ENCODE measurements around the gene CPLX1. TPM values are rescaled to one million over a fixed set of nuclear protein-coding genes. Genes with fewer than 3 reads are reported as not detected.
"Not testable (repeated sequence)": the region's sequence is repeated elsewhere in the genome, so short reads cannot be mapped to it uniquely, and the experiment has no call there.

The CPLX1 gene
- total RNA-seq, 2 experiments from 2014 or later: 0.39 to 0.53 TPM

DNA sequence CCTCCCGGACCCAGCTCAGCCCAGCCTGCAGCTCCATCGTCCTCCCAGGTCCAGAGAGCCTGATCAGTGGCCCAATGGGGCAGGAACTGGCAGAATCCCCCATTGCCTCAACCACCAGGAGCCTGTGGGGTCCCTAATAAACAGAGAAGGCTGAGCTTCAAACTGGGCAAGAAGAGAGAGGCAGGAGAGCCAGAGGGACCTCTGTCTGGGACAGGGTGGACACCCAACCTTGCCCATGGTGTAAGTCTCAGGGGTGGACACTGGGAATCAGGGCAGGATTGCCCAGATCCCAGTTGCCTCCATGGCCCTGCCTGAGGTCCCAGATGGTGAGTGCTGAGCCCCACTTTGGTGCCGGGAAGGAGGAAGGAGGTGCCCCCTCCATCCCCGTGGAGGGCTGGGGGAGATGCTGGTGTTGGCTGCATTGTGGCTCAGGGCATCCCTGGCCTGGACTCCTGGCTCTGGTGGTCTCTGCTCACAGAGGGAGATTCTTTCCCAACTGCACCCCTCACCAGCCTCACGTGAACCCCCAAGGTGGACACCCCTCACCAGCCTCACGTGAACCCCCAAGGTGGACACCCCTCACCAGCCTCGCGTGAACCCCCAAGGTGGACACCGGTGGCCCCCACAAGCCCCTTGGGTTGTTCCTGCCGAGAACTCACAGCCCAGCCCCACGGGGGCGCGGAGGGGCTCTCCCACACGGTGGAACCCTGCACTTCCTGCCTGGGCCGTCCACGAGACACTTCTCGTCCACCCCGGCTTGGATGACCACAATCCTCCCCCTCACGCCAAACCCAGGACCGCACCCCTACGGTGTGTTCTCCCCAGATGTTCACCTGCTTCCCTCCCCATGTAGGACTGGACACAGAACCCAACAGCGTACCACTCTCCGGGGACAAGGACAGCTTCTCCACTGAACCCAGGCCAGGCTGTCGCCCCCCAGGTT is 5.4 kb downstream of the CPLX1 start:
- H3K27ac Mint-ChIP-seq: no peak overlapping the region
- no peak for ATAC-seq
- POLR2A ChIA-PET: no interaction called here
- CTCF ChIA-PET: no interaction called here
- H3K27me3 Mint-ChIP-seq (ENCODE audit: low read depth): peaks cover 17% of the 10 kb centered on the region
- no peak for DNase-seq
- H3K36me3 Mint-ChIP-seq (ENCODE audit: low read depth): no peaks in the 10 kb centered on the region
- peaks cover 2% of the 10 kb centered on the region for H3K4me1 Mint-ChIP-seq (ENCODE audit: low read depth)
- no peak overlapping the region for H3K4me3 Mint-ChIP-seq
- no peaks in the 10 kb centered on the region for H3K9me3 Mint-ChIP-seq (ENCODE audit: insufficient read depth)

DNA sequence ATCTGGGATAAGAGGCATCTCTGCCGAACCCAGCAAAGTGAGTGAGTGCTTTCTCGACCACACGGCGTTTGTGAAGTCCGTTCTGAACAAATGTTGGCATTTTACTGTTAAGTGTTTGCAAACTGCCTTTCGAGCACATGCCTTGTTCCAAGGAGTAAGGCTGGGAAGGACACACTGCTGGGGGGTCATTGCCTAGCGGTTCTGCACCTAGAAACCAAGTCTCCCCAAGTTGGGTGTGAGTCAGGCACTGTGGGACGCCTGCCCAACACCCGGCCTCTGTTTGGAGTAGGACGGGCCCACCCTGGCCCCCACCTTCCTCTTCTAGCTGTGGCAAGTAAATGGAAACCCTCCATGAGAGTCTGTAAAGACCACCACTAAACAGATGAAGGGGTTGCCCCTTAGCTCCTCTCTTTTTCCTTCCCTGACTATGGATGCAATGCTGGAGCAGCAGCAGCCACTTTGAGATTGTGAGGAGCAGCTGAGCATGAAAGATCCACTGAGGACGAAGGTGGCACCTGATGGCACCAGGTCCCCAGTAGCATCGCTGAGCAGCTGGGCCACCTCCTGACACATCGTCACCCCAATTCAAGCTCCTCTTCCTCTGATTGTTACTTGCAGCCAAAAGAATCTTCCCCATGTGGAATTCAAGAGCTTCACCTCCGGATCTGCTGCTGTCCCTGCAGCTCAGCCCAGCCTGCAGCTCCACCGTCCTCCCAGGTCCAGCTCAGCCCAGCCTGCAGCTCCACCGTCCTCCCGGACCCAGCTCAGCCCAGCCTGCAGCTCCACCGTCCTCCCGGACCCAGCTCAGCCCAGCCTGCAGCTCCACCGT is 6.3 kb downstream of the CPLX1 start:
- ChIA-PET CTCF (no interaction called here), POLR2A (no interaction called here)
- Mint-ChIP-seq H3K27me3 (ENCODE audit: low read depth) (peaks cover 22% of the 10 kb centered on the region), H3K4me3 (no peak overlapping the region), H3K9me3 (ENCODE audit: insufficient read depth) (no peaks in the 10 kb centered on the region), H3K27ac (no peak overlapping the region), H3K4me1 (ENCODE audit: low read depth) (no peaks in the 10 kb centered on the region), H3K36me3 (ENCODE audit: low read depth) (no peaks in the 10 kb centered on the region)
- ATAC-seq (no peak), DNase-seq (no peak)

GRCh38 chr4:818106-818921 is 7.6 kb downstream of the CPLX1 start:
- H3K4me1 Mint-ChIP-seq (ENCODE audit: low read depth): no peaks in the 10 kb centered on the region
- ATAC-seq (no peak), DNase-seq (no peak)
- H3K27ac Mint-ChIP-seq: no peak overlapping the region
- no peaks in the 10 kb centered on the region for H3K9me3 Mint-ChIP-seq (ENCODE audit: insufficient read depth)
- no peaks in the 10 kb centered on the region for H3K36me3 Mint-ChIP-seq (ENCODE audit: low read depth)
- H3K4me3 Mint-ChIP-seq: no peak overlapping the region
- peaks cover 32% of the 10 kb centered on the region for H3K27me3 Mint-ChIP-seq (ENCODE audit: low read depth)
- POLR2A ChIA-PET: no interaction called here
- CTCF ChIA-PET: no interaction called here

GRCh38 chr4:815464-816146 is 10.3 kb downstream of the CPLX1 start:
- DNase-seq (no peak), ATAC-seq (no peak)
- Mint-ChIP-seq H3K4me1 (ENCODE audit: low read depth) (no peaks in the 10 kb centered on the region), H3K27me3 (ENCODE audit: low read depth) (peaks cover 41% of the 10 kb centered on the region), H3K4me3 (no peak overlapping the region), H3K36me3 (ENCODE audit: low read depth) (no peaks in the 10 kb centered on the region), H3K27ac (no peak overlapping the region), H3K9me3 (ENCODE audit: insufficient read depth) (no peaks in the 10 kb centered on the region)
- POLR2A ChIA-PET: interaction anchor here (0.7 to 0.9 kb wide), 2 partner anchors 35 to 369 kb away, joined by 3 read pairs; no protein-coding TSS in a partner anchor
- CTCF ChIA-PET: no interaction called here

- Mint-ChIP-seq H3K27me3 (ENCODE audit: low read depth) (peaks cover 41% of the 10 kb centered on the region), H3K27ac (no peak overlapping the region), H3K4me3 (no peak overlapping the region), H3K9me3 (ENCODE audit: insufficient read depth) (no peaks in the 10 kb centered on the region), H3K36me3 (ENCODE audit: low read depth) (no peaks in the 10 kb centered on the region), H3K4me1 (ENCODE audit: low read depth) (no peaks in the 10 kb centered on the region)
- no peak for DNase-seq
- ChIA-PET CTCF (interaction anchor here (1.1 kb wide), 1 partner anchor 19 kb away, joined by 3 read pairs; no protein-coding TSS in a partner anchor), POLR2A (interaction anchor here (0.6 kb wide), 1 partner anchor 390 kb away, joined by 4 read pairs; no protein-coding TSS in a partner anchor)
- no peak for ATAC-seq
These were observed 11.5 kb downstream of the CPLX1 start for GRCh38 chr4:814312-814850.

DNA sequence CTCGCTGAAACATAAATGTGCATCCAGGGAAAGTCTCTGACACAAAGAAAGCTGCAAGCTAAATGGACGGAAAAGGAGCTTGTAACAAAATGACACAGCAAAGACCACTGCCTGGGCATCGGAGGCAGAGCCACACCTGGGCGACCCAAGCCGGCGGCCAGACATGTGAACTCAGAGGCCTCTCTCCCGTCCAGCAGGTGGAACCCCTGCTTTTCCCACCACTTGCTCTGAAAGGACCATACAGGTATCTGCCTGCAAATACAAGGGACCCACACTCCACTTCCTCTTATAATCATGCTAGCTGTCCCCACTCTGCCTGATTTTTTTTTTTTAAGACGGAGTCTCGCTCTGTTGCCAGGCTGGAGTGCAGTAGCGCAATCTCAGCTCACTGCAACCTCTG is 12.0 kb downstream of the CPLX1 start:
- Mint-ChIP-seq H3K4me3 (no peak overlapping the region), H3K4me1 (ENCODE audit: low read depth) (no peaks in the 10 kb centered on the region), H3K27ac (no peak overlapping the region), H3K27me3 (ENCODE audit: low read depth) (peaks cover 41% of the 10 kb centered on the region), H3K36me3 (ENCODE audit: low read depth) (no peaks in the 10 kb centered on the region), H3K9me3 (ENCODE audit: insufficient read depth) (no peaks in the 10 kb centered on the region)
- no peak for ATAC-seq
- no peak for DNase-seq
- ChIA-PET CTCF (interaction anchor here (1.1 kb wide), 1 partner anchor 19 kb away, joined by 3 read pairs; no protein-coding TSS in a partner anchor), POLR2A (interaction anchor here (0.6 kb wide), 1 partner anchor 390 kb away, joined by 4 read pairs; no protein-coding TSS in a partner anchor)

DNA sequence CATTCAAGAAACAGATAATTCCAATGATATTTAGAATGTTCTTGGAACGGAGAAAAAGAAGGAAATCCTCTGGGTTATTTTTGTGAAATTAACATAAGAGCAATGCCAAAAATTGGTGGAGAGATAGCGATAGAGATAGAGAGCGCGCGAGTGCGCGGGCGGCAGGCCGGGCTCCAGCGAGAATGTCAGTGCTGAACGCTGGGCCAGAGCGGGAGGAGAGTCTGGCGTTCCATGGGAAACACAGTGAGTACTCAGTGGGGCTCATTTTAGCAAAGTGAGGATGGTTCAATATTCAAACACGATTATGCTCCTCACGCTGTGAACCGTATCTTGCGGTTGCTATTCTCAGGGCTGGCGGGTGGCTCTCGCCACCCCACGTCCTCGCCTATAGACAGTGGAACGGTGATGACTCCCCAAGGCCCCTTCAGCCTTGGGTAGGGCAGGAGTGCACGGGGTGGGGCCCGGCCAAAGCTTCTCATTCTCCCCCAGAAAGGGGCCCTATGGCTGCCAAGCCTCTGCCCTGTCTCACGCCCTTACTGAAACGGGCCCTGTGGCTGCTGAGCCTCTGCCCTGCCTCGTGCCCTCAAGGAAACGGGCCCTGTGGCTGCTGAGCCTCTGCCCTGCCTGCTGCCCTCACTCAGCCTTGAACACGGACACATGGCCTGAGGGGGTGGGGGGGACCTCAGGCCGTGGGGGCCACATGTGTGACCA is 16.9 kb downstream of the CPLX1 start:
- CTCF ChIA-PET: no interaction called here
- no peaks in the 10 kb centered on the region for H3K36me3 Mint-ChIP-seq (ENCODE audit: low read depth)
- no peak for DNase-seq
- H3K27me3 Mint-ChIP-seq (ENCODE audit: low read depth): peaks cover 37% of the 10 kb centered on the region
- no peaks in the 10 kb centered on the region for H3K9me3 Mint-ChIP-seq (ENCODE audit: insufficient read depth)
- no peak for ATAC-seq
- POLR2A ChIA-PET: no interaction called here
- H3K4me3 Mint-ChIP-seq: no peak overlapping the region
- H3K4me1 Mint-ChIP-seq (ENCODE audit: low read depth): no peaks in the 10 kb centered on the region
- no peak overlapping the region for H3K27ac Mint-ChIP-seq

DNA sequence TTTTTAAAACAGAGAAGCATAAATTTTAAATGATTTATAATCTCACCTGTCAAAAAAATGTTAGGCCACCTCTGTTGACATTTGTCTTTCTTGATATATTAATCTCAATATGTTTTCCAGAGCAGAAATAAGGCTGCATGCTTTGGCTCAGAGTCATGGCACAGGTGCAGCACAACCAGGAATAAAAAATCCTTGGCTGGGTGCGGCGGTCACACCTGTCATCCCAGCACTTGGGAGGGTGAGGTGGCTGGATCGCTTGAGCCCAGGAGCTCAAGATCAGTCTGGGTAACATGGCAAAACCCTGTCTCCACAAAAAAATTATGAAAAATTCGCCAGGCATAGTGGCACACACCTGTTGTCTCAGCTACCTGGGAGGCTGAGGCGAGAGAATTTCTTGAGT is 18.1 kb downstream of the CPLX1 start:
- ATAC-seq (no peak), DNase-seq (no peak)
- ChIA-PET CTCF (no interaction called here), POLR2A (no interaction called here)
- Mint-ChIP-seq H3K4me1 (ENCODE audit: low read depth) (no peaks in the 10 kb centered on the region), H3K27ac (no peak overlapping the region), H3K36me3 (ENCODE audit: low read depth) (no peaks in the 10 kb centered on the region), H3K27me3 (ENCODE audit: low read depth) (peaks cover 28% of the 10 kb centered on the region), H3K9me3 (ENCODE audit: insufficient read depth) (no peaks in the 10 kb centered on the region), H3K4me3 (no peak overlapping the region)

- POLR2A ChIA-PET, CTCF ChIA-PET: not testable (repeated sequence)
These were observed 18.9 kb downstream of the CPLX1 start for GRCh38 chr4:806979-807378.

GRCh38 chr4:804804-805203 is 21.1 kb downstream of the CPLX1 start:
- DNase-seq (no peak), ATAC-seq (no peak)
- Mint-ChIP-seq H3K27me3 (ENCODE audit: low read depth) (peaks cover 23% of the 10 kb centered on the region), H3K27ac (no peak overlapping the region), H3K9me3 (ENCODE audit: insufficient read depth) (no peaks in the 10 kb centered on the region), H3K36me3 (ENCODE audit: low read depth) (no peaks in the 10 kb centered on the region), H3K4me1 (ENCODE audit: low read depth) (peaks cover 7% of the 10 kb centered on the region), H3K4me3 (no peak overlapping the region)
- POLR2A ChIA-PET: no interaction called here
- CTCF ChIA-PET: no interaction called here

More at GRCh38 chr4:806979-807378, 18.9 kb downstream of the CPLX1 start:
- H3K4me3 Mint-ChIP-seq; H3K4me1 Mint-ChIP-seq (ENCODE audit: low read depth); H3K27ac Mint-ChIP-seq; DNase-seq; H3K36me3 Mint-ChIP-seq (ENCODE audit: low read depth); ATAC-seq; H3K9me3 Mint-ChIP-seq (ENCODE audit: insufficient read depth): not testable (repeated sequence)
- peaks cover 22% of the 10 kb centered on the region for H3K27me3 Mint-ChIP-seq (ENCODE audit: low read depth)
